Measurements from ENCODE around the gene PRC1.

The PRC1 gene

GRCh38 chr15:90988296-90988695 is 6.0 kb downstream of the PRC1 start:
- DNase-seq: no peak

- DNase-seq: no peak
These were observed 6.7 kb downstream of the PRC1 start for GRCh38 chr15:90987561-90988141.

- no peak for DNase-seq
These were observed 7.4 kb downstream of the PRC1 start for GRCh38 chr15:90986790-90987507.

- no peak for DNase-seq
These were observed 12.2 kb downstream of the PRC1 start for GRCh38 chr15:90982135-90982534.

- DNase-seq: no peak
These were observed 12.7 kb downstream of the PRC1 start for GRCh38 chr15:90981681-90982080.

- DNase-seq: no peak
These were observed 14.8 kb downstream of the PRC1 start for GRCh38 chr15:90979582-90979981.

- DNase-seq: no peak
These were observed 20.1 kb downstream of the PRC1 start for GRCh38 chr15:90974216-90974615.

GRCh38 chr15:90972133-90972532 is 22.2 kb downstream of the PRC1 start:
- DNase-seq: no peak

GRCh38 chr15:90970274-90970673 is 24.1 kb downstream of the PRC1 start:
- DNase-seq: no peak

GRCh38 chr15:90968434-90968833 is 25.9 kb downstream of the PRC1 start:
- DNase-seq: no peak

GRCh38 chr15:90967206-90967605 is 27.1 kb downstream of the PRC1 start:
- no peak for DNase-seq

GRCh38 chr15:90966262-90966661 is 28.1 kb downstream of the PRC1 start:
- no peak for DNase-seq

- no peak for DNase-seq
These were observed 32.3 kb downstream of the PRC1 start for GRCh38 chr15:90962021-90962420.

- no peak for DNase-seq
These were observed 33.8 kb downstream of the PRC1 start for GRCh38 chr15:90960298-90961091.

- DNase-seq: peak; percentile 37
These were observed 34.4 kb downstream of the PRC1 start for GRCh38 chr15:90959894-90960293.

- DNase-seq: no peak
These were observed 35.2 kb downstream of the PRC1 start for GRCh38 chr15:90959028-90959595.

- no peak for DNase-seq
These were observed 36.5 kb downstream of the PRC1 start for GRCh38 chr15:90957791-90958190.

GRCh38 chr15:90957031-90957790 is 37.1 kb downstream of the PRC1 start:
- DNase-seq: peak; percentile 49

- DNase-seq: peak; percentile 72
These were observed 37.9 kb downstream of the PRC1 start for GRCh38 chr15:90956274-90957030.

- DNase-seq: no peak
These were observed 38.6 kb downstream of the PRC1 start for GRCh38 chr15:90955624-90956273.
